Measurements from ENCODE around the gene ENPP7. TPM values are rescaled to one million over a fixed set of nuclear protein-coding genes. Genes with fewer than 3 reads are reported as not detected.

ENPP7 gene
- total and polyA plus RNA-seq, 2 experiments from 2014 or later = not detected

DNA sequence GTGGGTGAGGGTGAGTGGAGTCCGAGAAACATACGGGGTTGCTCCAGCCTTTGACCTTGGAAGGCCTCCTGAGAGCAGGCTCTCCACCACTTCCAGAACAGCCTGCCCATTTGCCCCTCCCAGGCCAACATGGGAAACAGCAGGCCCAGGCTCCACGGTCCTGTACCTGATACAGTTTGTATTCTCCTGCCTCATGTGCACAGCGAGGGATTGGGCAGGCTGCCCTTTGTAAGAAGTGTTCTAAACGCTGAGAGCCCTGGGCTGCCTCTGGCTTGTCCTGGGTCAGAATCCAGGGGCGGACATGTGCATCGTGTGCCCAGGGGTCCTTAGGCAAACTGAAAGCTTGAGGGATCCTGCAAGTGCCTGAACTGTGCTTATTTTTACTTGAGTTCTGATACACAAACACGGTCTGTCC, 43.8 kb downstream of the ENPP7 start:
- in situ Hi-C loops (cut with MboI) = no loop called here
- H3K27me3 ChIP-seq (replicated peaks; ENCODE audit: insufficient read depth) = peaks cover 65% of the 10 kb centered on the region
- 58 to 63% methylated on average over 8 of the region's 8 CpGs for WGBS, 2 experiments (ENCODE audit: low coverage in 1 of 2, low lambda C conversion rate in 2 of 2, missing lambda C conversion rate in 2 of 2)

GRCh38 chr17:79775632-79776031, 44.9 kb downstream of the ENPP7 start:
- TF ChIP-seq EZH2phosphoT487 (IDR thresholded peaks at IDR 0.05; ENCODE audit: insufficient read depth, low read depth) (no peak), EZH2 (IDR thresholded peaks at IDR 0.05; ENCODE audit: insufficient read depth, poor library complexity, severe bottlenecking) (no peak)
- H3K4me2 ChIP-seq (ENCODE audit: unreplicated experiment) = no peak overlapping the region
- no peaks in the 10 kb centered on the region for H4K20me1 ChIP-seq (ENCODE audit: insufficient read depth)
- H3K9me2 ChIP-seq (ENCODE audit: insufficient read depth) = no peaks in the 10 kb centered on the region
- no peak overlapping the region for H3K4me3 ChIP-seq
- H3K4me1 ChIP-seq (ENCODE audit: insufficient read depth) = no peaks in the 10 kb centered on the region
- no peaks in the 10 kb centered on the region for H3K79me2 ChIP-seq (ENCODE audit: insufficient read depth)
- no peak for DNase-seq
- peaks cover 65% of the 10 kb centered on the region for H3K27me3 ChIP-seq (replicated peaks; ENCODE audit: insufficient read depth)
- in situ Hi-C loops (cut with MboI) = no loop called here
- 71 to 74% methylated on average over 6 of the region's 6 CpGs for WGBS, 2 experiments (ENCODE audit: low coverage in 1 of 2, low lambda C conversion rate in 2 of 2, missing lambda C conversion rate in 2 of 2)
- H3F3A ChIP-seq (ENCODE audit: insufficient read depth) = peaks cover 4% of the 10 kb centered on the region; the same call in 1 of the 2 replicates
- no peak overlapping the region for H3K27ac ChIP-seq
- no peak overlapping the region for H2AFZ ChIP-seq
- H3K36me3 ChIP-seq (ENCODE audit: low read depth) = no peaks in the 10 kb centered on the region
- H3K9ac ChIP-seq = no peak overlapping the region
- no peaks in the 10 kb centered on the region for H3K9me3 ChIP-seq (ENCODE audit: low read depth)

More for the DNA sequence above, 43.8 kb downstream of the ENPP7 start:
- Histone ChIP-seq H3K79me2 (ENCODE audit: insufficient read depth) (no peaks in the 10 kb centered on the region), H3K9me2 (ENCODE audit: insufficient read depth) (no peaks in the 10 kb centered on the region), H3K9me3 (ENCODE audit: low read depth) (no peaks in the 10 kb centered on the region), H3K27ac (no peak overlapping the region), H3K4me1 (ENCODE audit: insufficient read depth) (no peaks in the 10 kb centered on the region), H2AFZ (no peak overlapping the region), H3K4me3 (no peak overlapping the region), H3K9ac (no peak overlapping the region), H3K4me2 (ENCODE audit: unreplicated experiment) (no peak overlapping the region), H4K20me1 (ENCODE audit: insufficient read depth) (no peaks in the 10 kb centered on the region), H3F3A (ENCODE audit: insufficient read depth) (peaks cover 4% of the 10 kb centered on the region; the same call in 1 of the 2 replicates), H3K36me3 (ENCODE audit: low read depth) (no peaks in the 10 kb centered on the region)
- DNase-seq = no peak
- TF ChIP-seq EZH2 (IDR thresholded peaks at IDR 0.05; ENCODE audit: insufficient read depth, poor library complexity, severe bottlenecking) (no peak), EZH2phosphoT487 (IDR thresholded peaks at IDR 0.05; ENCODE audit: insufficient read depth, low read depth) (no peak)

GRCh38 chr17:79776376-79777119, 45.8 kb downstream of the ENPP7 start:
- DNase-seq = no peak
- Histone ChIP-seq H3K4me3 (no peak overlapping the region), H3K79me2 (ENCODE audit: insufficient read depth) (no peaks in the 10 kb centered on the region), H4K20me1 (ENCODE audit: insufficient read depth) (no peaks in the 10 kb centered on the region), H3K9ac (no peak overlapping the region), H3K4me1 (ENCODE audit: insufficient read depth) (no peaks in the 10 kb centered on the region), H3K9me3 (ENCODE audit: low read depth) (no peaks in the 10 kb centered on the region), H2AFZ (no peak overlapping the region), H3K36me3 (ENCODE audit: low read depth) (no peaks in the 10 kb centered on the region), H3K27ac (no peak overlapping the region), H3F3A (ENCODE audit: insufficient read depth) (peaks cover 4% of the 10 kb centered on the region; the same call in 1 of the 2 replicates), H3K27me3 (replicated peaks; ENCODE audit: insufficient read depth) (peaks cover 58% of the 10 kb centered on the region), H3K4me2 (ENCODE audit: unreplicated experiment) (no peak overlapping the region), H3K9me2 (ENCODE audit: insufficient read depth) (no peaks in the 10 kb centered on the region)
- TF ChIP-seq EZH2phosphoT487 (IDR thresholded peaks at IDR 0.05; ENCODE audit: insufficient read depth, low read depth) = no peak
- TF ChIP-seq EZH2 (IDR thresholded peaks at IDR 0.05; ENCODE audit: insufficient read depth, poor library complexity, severe bottlenecking) = peak; percentile 20
- 66 to 68% methylated on average over 11 of the region's 11 CpGs for WGBS, 2 experiments (ENCODE audit: low coverage in 1 of 2, low lambda C conversion rate in 2 of 2, missing lambda C conversion rate in 2 of 2)
- in situ Hi-C loops (cut with MboI) = no loop called here

GRCh38 chr17:79777120-79777893, 46.6 kb downstream of the ENPP7 start:
- Histone ChIP-seq H3F3A (ENCODE audit: insufficient read depth) (peaks cover 4% of the 10 kb centered on the region; the same call in 1 of the 2 replicates), H3K9me2 (ENCODE audit: insufficient read depth) (no peaks in the 10 kb centered on the region), H3K27ac (no peak overlapping the region), H3K9me3 (ENCODE audit: low read depth) (no peaks in the 10 kb centered on the region), H3K36me3 (ENCODE audit: low read depth) (no peaks in the 10 kb centered on the region), H3K4me1 (ENCODE audit: insufficient read depth) (no peaks in the 10 kb centered on the region), H3K27me3 (replicated peaks; ENCODE audit: insufficient read depth) (peaks cover 52% of the 10 kb centered on the region), H4K20me1 (ENCODE audit: insufficient read depth) (no peaks in the 10 kb centered on the region), H3K9ac (no peak overlapping the region), H3K79me2 (ENCODE audit: insufficient read depth) (no peaks in the 10 kb centered on the region), H3K4me2 (ENCODE audit: unreplicated experiment) (peak overlapping the region; percentile 60), H3K4me3 (peak overlapping the region; percentile 58), H2AFZ (peak overlapping the region; percentile 79)
- in situ Hi-C loops (cut with MboI) = no loop called here
- TF ChIP-seq EZH2phosphoT487 (IDR thresholded peaks at IDR 0.05; ENCODE audit: insufficient read depth, low read depth) = 0 out of 2 replicates have a peak, but pooled peaks have one; percentile 53
- peak; percentile 67 for TF ChIP-seq EZH2 (IDR thresholded peaks at IDR 0.05; ENCODE audit: insufficient read depth, poor library complexity, severe bottlenecking)
- 8 to 10% methylated on average over 30 to 51 of the region's 51 CpGs for WGBS, 2 experiments (ENCODE audit: low coverage in 1 of 2, low lambda C conversion rate in 2 of 2, missing lambda C conversion rate in 2 of 2)
- DNase-seq = peak; percentile 64
